ENCODE results near the gene GPC5.
"Not testable (repeated sequence)": the region's sequence is repeated elsewhere in the genome, so short reads cannot be mapped to it uniquely, and the experiment has no call there.

GPC5 gene

DNA sequence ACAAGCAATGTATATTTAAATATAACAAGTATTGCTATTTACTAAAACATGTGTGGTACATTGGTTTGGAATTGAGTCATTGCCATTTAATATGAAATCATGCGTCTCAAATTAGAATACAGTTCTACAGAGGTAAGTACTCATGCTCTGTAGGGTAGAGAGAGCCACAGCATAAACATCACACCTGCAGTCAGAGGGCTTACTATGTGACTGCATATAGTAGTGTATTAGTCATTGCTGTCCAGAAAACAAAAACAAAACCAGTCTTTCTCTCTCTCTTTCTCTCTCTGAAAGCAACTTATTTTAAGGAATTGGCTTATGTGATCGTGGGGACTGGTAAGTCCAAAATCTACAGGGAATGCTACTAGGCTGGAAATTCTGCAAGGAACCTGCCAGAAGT lies 370.3 kb downstream of the GPC5 start:
- no peaks in the 10 kb centered on the region for H3K4me1 ChIP-seq (ENCODE audit: insufficient read depth, insufficient read length)
- no peaks in the 10 kb centered on the region for H3K9me3 ChIP-seq (ENCODE audit: insufficient read depth, low read length)
- DNase-seq (ENCODE audit: low read depth, low spot score): no peak
- H3K9ac ChIP-seq (ENCODE audit: insufficient read length, low read depth): no peak overlapping the region
- no peaks in the 10 kb centered on the region for H3K27me3 ChIP-seq (ENCODE audit: insufficient read depth, insufficient read length)
- TF ChIP-seq YY1 (IDR thresholded peaks at IDR 0.05; ENCODE audit: insufficient read depth, insufficient read length) (no peak), SUZ12 (IDR thresholded peaks at IDR 0.05; ENCODE audit: extremely low read depth, insufficient read depth, insufficient read length) (no peak)
- no peaks in the 10 kb centered on the region for H3K36me3 ChIP-seq (ENCODE audit: insufficient read depth, insufficient read length, low read length)
- no peak overlapping the region for H3K4me3 ChIP-seq (ENCODE audit: insufficient read length, low read depth)

DNA sequence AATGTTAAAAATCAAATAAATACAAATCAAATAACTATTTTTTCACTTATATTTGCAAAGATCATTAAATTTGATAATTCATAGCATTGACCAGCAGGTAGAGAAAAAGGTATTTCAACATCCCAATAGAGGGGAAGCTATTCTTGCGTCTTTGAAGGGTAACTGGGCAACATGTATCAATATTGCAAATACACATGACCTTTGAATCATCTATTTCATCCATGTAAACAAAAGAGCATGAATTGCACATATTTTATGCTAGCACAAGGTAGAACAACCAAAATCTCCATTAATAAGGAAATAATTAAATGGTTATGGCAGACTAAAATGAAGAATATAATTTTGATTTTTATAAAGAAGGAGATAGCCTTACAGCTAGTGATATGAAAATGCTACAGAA lies 372.8 kb downstream of the GPC5 start:
- H3K9me3 ChIP-seq (ENCODE audit: insufficient read depth, low read length): no peaks in the 10 kb centered on the region

DNA sequence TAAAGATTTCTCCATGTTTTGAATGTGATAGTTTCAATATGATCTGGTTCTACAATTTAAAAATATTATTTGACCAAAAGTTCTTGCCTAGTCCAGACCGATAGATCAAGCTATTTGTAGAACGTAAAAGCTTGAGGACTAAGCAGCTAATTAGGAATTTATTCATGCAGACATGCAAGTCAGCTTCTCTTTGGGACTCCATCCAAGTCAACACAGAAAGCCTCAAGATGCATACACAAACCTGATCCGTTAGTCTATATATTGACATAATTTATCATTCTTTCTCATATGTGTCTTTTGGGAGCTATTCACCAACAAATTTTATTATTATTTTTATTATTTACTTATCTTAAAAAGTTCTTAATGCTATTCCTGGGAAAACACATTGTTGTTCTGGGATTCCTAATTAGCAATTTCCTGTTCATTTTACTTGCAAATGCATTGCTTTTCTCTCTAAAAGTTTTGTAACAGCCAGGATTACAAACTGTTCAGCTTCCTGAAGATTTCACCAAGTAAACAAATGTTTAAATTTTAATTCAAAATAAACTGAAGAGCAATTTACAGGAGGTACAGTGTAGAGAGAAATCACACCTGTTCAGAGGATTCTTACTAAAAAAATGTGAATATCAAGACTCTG lies 375.3 kb downstream of the GPC5 start:
- Histone ChIP-seq H3K27me3 (ENCODE audit: insufficient read depth, insufficient read length) (no peaks in the 10 kb centered on the region), H3K36me3 (ENCODE audit: insufficient read depth, insufficient read length, low read length) (no peaks in the 10 kb centered on the region), H3K9me3 (ENCODE audit: insufficient read depth, low read length) (no peaks in the 10 kb centered on the region), H3K9ac (ENCODE audit: insufficient read length, low read depth) (no peak overlapping the region), H3K4me3 (ENCODE audit: insufficient read length, low read depth) (no peak overlapping the region), H3K4me1 (ENCODE audit: insufficient read depth, insufficient read length) (no peaks in the 10 kb centered on the region)
- no peak for TF ChIP-seq YY1 (IDR thresholded peaks at IDR 0.05; ENCODE audit: insufficient read depth, insufficient read length)
- no peak for TF ChIP-seq SUZ12 (IDR thresholded peaks at IDR 0.05; ENCODE audit: extremely low read depth, insufficient read depth, insufficient read length)
- TF ChIP-seq ZNF274 (IDR thresholded peaks at IDR 0.05; ENCODE audit: low read depth, low read length): no peak
- DNase-seq (ENCODE audit: low read depth, low spot score): no peak

More for the DNA sequence above, 372.8 kb downstream of the GPC5 start:
- Histone ChIP-seq H3K36me3 (ENCODE audit: insufficient read depth, insufficient read length, low read length) (no peaks in the 10 kb centered on the region), H3K4me3 (ENCODE audit: insufficient read length, low read depth) (no peak overlapping the region), H3K27me3 (ENCODE audit: insufficient read depth, insufficient read length) (no peaks in the 10 kb centered on the region), H3K4me1 (ENCODE audit: insufficient read depth, insufficient read length) (no peaks in the 10 kb centered on the region), H3K9ac (ENCODE audit: insufficient read length, low read depth) (no peak overlapping the region)
- DNase-seq (ENCODE audit: low read depth, low spot score): no peak
- TF ChIP-seq SUZ12 (IDR thresholded peaks at IDR 0.05; ENCODE audit: extremely low read depth, insufficient read depth, insufficient read length): no peak
- no peak for TF ChIP-seq ZNF274 (IDR thresholded peaks at IDR 0.05; ENCODE audit: low read depth, low read length)
- no peak for TF ChIP-seq YY1 (IDR thresholded peaks at IDR 0.05; ENCODE audit: insufficient read depth, insufficient read length)

DNA sequence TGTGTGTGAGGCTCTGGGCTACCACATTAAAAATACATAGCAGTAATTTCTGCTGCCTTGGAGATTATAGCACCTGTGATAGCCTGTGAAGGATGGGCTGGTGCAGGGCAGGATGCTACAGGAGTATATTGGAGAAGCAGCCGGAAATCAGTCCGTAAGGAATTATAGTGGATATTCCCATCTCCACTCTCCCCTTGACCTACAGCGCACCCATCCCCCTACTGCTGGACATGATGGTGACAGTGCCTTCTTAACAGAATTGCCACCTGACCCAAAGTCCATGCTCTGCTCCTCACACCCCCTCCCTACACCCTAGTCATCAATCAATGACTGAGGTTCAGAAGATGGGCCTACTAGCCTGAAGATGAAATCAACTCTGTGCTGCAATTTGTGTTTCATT lies 376.0 kb downstream of the GPC5 start:
- TF ChIP-seq SUZ12 (IDR thresholded peaks at IDR 0.05; ENCODE audit: extremely low read depth, insufficient read depth, insufficient read length) (no peak), ZNF274 (IDR thresholded peaks at IDR 0.05; ENCODE audit: low read depth, low read length) (no peak), YY1 (IDR thresholded peaks at IDR 0.05; ENCODE audit: insufficient read depth, insufficient read length) (no peak)
- Histone ChIP-seq H3K9me3 (ENCODE audit: insufficient read depth, low read length) (no peaks in the 10 kb centered on the region), H3K4me3 (ENCODE audit: insufficient read length, low read depth) (no peak overlapping the region), H3K4me1 (ENCODE audit: insufficient read depth, insufficient read length) (no peaks in the 10 kb centered on the region), H3K9ac (ENCODE audit: insufficient read length, low read depth) (no peak overlapping the region), H3K27me3 (ENCODE audit: insufficient read depth, insufficient read length) (no peaks in the 10 kb centered on the region), H3K36me3 (ENCODE audit: insufficient read depth, insufficient read length, low read length) (no peaks in the 10 kb centered on the region)
- DNase-seq (ENCODE audit: low read depth, low spot score): no peak

DNA sequence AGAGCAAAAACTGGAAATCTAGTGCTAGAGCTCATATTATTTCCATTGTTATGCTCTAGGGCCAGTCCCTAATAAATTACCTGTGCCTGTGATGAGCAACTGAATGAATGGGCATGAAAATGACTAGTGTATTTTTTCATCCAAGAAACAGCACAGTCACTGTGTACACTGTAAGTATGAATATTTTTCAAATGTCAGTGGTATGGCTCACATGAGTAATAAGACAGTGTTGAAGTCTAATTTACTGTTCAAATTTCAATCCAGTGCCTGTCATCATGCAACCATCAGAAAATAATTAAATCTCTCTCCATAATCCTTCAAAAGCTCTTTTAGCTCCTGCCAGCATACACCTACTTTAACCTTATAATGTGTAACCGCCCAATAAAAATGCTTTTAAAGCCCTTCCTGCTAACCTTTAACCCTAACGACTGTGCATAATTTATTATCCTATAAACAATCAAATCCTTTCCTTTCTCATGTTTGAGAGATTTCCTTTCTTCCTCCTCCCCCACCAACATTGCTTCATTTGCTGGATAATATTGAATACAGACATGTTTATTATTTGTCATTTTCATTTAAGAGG lies 378.3 kb downstream of the GPC5 start:
- no peak for TF ChIP-seq SUZ12 (IDR thresholded peaks at IDR 0.05; ENCODE audit: extremely low read depth, insufficient read depth, insufficient read length)
- no peak for TF ChIP-seq YY1 (IDR thresholded peaks at IDR 0.05; ENCODE audit: insufficient read depth, insufficient read length)
- TF ChIP-seq ZNF274 (IDR thresholded peaks at IDR 0.05; ENCODE audit: low read depth, low read length): no peak
- Histone ChIP-seq H3K4me1 (ENCODE audit: insufficient read depth, insufficient read length) (no peaks in the 10 kb centered on the region), H3K36me3 (ENCODE audit: insufficient read depth, insufficient read length, low read length) (no peaks in the 10 kb centered on the region)

DNA sequence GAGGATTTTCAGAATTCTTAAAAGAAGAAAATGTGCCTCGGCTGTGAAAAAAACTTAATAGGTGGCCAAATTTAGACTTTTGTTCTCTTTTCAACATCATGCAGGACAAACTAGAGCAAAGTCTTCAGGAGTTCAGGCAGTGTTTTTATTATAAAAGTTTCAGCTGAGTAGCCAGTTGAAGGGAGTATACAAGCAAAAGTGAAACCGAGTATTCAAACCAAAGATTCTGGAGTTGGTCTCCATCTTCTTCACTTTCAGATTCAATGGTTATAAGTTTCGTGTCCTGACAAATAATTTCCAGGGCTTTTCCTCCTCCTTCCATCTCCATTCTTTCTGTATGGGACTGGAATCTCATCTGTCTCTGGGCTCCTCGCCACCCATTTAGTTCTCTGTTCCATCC lies 379.7 kb downstream of the GPC5 start:
- H3K4me3 ChIP-seq (ENCODE audit: insufficient read length, low read depth): no peak overlapping the region
- TF ChIP-seq SUZ12 (IDR thresholded peaks at IDR 0.05; ENCODE audit: extremely low read depth, insufficient read depth, insufficient read length) (no peak), ZNF274 (IDR thresholded peaks at IDR 0.05; ENCODE audit: low read depth, low read length) (no peak), YY1 (IDR thresholded peaks at IDR 0.05; ENCODE audit: insufficient read depth, insufficient read length) (no peak)
- H3K27me3 ChIP-seq (ENCODE audit: insufficient read depth, insufficient read length): no peaks in the 10 kb centered on the region
- no peak overlapping the region for H3K9ac ChIP-seq (ENCODE audit: insufficient read length, low read depth)
- H3K9me3 ChIP-seq (ENCODE audit: insufficient read depth, low read length): no peaks in the 10 kb centered on the region
- DNase-seq (ENCODE audit: low read depth, low spot score): no peak
- no peaks in the 10 kb centered on the region for H3K4me1 ChIP-seq (ENCODE audit: insufficient read depth, insufficient read length)
- no peaks in the 10 kb centered on the region for H3K36me3 ChIP-seq (ENCODE audit: insufficient read depth, insufficient read length, low read length)

More for the DNA sequence above, 378.3 kb downstream of the GPC5 start:
- no peak overlapping the region for H3K4me3 ChIP-seq (ENCODE audit: insufficient read length, low read depth)
- H3K27me3 ChIP-seq (ENCODE audit: insufficient read depth, insufficient read length): no peaks in the 10 kb centered on the region
- no peak for DNase-seq (ENCODE audit: low read depth, low spot score)
- no peak overlapping the region for H3K9ac ChIP-seq (ENCODE audit: insufficient read length, low read depth)
- H3K9me3 ChIP-seq (ENCODE audit: insufficient read depth, low read length): no peaks in the 10 kb centered on the region

DNA sequence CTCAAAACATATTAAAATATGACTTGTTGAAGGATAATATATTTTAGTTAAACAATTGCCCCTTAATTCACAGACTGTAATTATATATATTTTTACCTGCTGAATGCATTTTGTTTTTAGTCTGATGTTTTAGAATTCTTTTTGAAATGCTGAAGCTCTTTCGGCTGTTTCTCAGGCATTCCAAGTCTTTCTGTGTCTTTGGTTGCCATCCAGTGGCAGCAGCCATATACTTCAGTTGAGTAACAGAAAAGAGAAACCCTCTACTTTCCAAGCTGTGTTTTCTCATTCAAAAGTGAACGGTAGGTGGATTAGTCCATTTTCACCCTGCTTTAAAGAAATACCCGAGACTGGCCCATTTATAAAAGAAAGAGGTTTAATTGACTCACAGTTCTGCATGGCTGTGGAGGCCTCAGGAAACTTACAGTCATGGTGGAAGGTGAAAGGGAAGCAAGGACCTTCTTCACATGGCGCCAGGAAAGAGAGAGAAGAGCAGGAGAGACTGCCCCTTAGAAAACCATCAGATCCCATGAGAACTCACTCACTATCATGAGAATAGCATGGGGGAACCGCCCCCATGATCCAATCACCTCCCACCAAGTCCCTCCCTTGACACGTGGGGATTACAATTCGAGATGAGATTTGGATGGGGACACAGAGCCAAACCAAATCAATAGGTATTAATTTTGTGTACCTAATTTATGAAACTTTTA lies 383.7 kb downstream of the GPC5 start:
- not testable (repeated sequence) for H3K4me3 ChIP-seq (ENCODE audit: insufficient read length, low read depth); H3K9ac ChIP-seq (ENCODE audit: insufficient read length, low read depth); H3K4me1 ChIP-seq (ENCODE audit: insufficient read depth, insufficient read length); H3K27me3 ChIP-seq (ENCODE audit: insufficient read depth, insufficient read length); H3K9me3 ChIP-seq (ENCODE audit: insufficient read depth, low read length); H3K36me3 ChIP-seq (ENCODE audit: insufficient read depth, insufficient read length, low read length)
- peak; percentile 22 for DNase-seq (ENCODE audit: low read depth, low spot score)
